BJ (cell line): Measurements from ENCODE around the gene COQ8A. TPM values are rescaled to one million over a fixed set of nuclear protein-coding genes. Genes with fewer than 3 reads are reported as not detected.

Experiments
- CTCF ChIA-PET: fragments of 350-600 bp; formaldehyde crosslinking; extraction: SDS; loops from one replicate; lab custom pipeline; 2021; ENCODE audit warnings: antibody characterized with exemption, inconsistent platforms; lab: Yijun Ruan, JAX
- POLR2A ChIA-PET: fragments of 300-600 bp; sonication (Branson Sonifier 250); formaldehyde crosslinking; extraction: SDS; loops from one replicate; lab custom pipeline; 2021; ENCODE audit warnings: antibody characterized with exemption; lab: Charles Lee
- DNase-seq: peaks from one replicate; pipeline ENCODE4 v3.0.0-alpha.2; 2011; ENCODE audit warnings: low read depth
- H3K27me3 ChIP-seq: 2 replicates; pipeline ENCODE4 v1.6.0; 2011; ENCODE audit warnings: low read length; ENCODE audit not compliant: control insufficient read depth, insufficient read depth
- H3K36me3 ChIP-seq: 2 replicates; pipeline ENCODE4 v1.5.1; 2011; ENCODE audit warnings: low read length; ENCODE audit not compliant: control insufficient read depth, insufficient read depth
- H3K4me3 ChIP-seq: 2 replicates; pipeline ENCODE4 v1.5.1; 2011; ENCODE audit warnings: low read depth, mild to moderate bottlenecking, control low read depth, low read length
- CTCF ChIP-seq: IDR thresholded peaks from 2 replicates; pipeline ENCODE4 v1.5.1; 2011; ENCODE audit warnings: low read depth, mild to moderate bottlenecking, control low read depth, inconsistent platforms, low read length, moderate library complexity; ENCODE audit not compliant: insufficient read depth
- polyA plus RNA-seq: library from polyadenylated mRNA; depleted of rRNA; stranded (reverse); fragments of >200 nt; gene quantifications from 2 replicates; pipeline ENCODE4 v1.2.3, GENCODE V29; 2011

Gene COQ8A
- polyA plus RNA-seq, 1 experiment, result 6.8 TPM

DNA sequence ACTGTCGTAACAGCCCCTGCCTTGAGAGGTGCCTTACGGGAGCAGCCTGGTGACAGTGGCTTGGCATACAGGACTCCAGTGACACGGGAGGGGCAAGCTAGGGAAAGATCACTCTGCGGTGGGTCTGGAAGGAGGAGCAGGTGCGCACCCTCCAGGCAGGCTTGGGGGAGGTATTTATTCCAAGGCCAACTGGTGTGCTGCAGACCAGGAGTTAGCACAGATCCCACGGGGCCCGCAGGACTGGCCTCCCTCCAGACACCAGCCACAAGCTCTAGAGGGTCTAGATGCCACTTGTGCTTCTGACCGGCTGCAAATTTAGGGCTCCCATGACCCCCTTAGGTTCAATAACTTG lies 47.6 kb upstream of the COQ8A start:
- Histone ChIP-seq H3K4me3 (no peak overlapping the region), H3K27me3 (no peaks in the 10 kb centered on the region), H3K36me3 (peaks cover 7% of the 10 kb centered on the region)
- TF ChIP-seq CTCF, result no peak
- DNase-seq, result no peak
- POLR2A ChIA-PET, result no interaction called here
- CTCF ChIA-PET, result no interaction called here

GRCh38 chr1:226893936-226894335 lies 46.2 kb upstream of the COQ8A start:
- Histone ChIP-seq H3K27me3 (no peaks in the 10 kb centered on the region), H3K4me3 (no peak overlapping the region), H3K36me3 (peaks cover 5% of the 10 kb centered on the region)
- CTCF ChIA-PET, result no interaction called here
- no peak for TF ChIP-seq CTCF
- POLR2A ChIA-PET, result no interaction called here
- DNase-seq, result no peak

- H3K4me3 ChIP-seq, result no peak overlapping the region
- POLR2A ChIA-PET, result no interaction called here
Observed at GRCh38 chr1:226894826-226895225, 45.3 kb upstream of the COQ8A start.

DNA sequence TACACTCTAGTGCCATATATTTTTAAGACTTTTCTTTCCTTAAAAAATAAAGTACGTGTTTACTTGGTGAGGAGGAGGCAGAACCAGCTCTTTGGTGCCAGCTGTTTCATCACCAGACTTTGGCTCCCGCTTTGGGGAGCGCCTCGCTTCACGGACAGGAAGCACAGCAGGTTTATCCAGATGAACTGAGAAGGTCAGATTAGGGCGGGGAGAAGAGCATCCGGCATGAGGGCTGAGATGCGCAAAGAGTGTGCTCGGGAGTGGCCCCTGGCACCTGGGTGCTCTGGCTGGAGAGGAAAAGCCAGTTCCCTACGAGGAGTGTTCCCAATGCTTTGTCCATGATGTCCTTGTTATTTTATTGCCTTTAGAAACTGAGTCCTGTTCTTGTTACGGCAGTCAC lies 44.5 kb upstream of the COQ8A start:
- no peaks in the 10 kb centered on the region for H3K27me3 ChIP-seq
- no peak for DNase-seq
- ChIA-PET CTCF (interaction anchor here (1.2 kb wide), 1 partner anchor 543 kb away, joined by 3 read pairs; no protein-coding TSS in a partner anchor), POLR2A (no interaction called here)
- H3K4me3 ChIP-seq, result no peak overlapping the region
- no peak for TF ChIP-seq CTCF
- peaks cover 9% of the 10 kb centered on the region for H3K36me3 ChIP-seq

More at GRCh38 chr1:226894826-226895225, 45.3 kb upstream of the COQ8A start:
- no peak for TF ChIP-seq CTCF
- Histone ChIP-seq H3K27me3 (no peaks in the 10 kb centered on the region), H3K36me3 (peaks cover 7% of the 10 kb centered on the region)
- DNase-seq, result no peak
- CTCF ChIA-PET, result interaction anchor here (0.6 kb wide), 1 partner anchor 121 kb away, joined by 3 read pairs; no protein-coding TSS in a partner anchor

DNA sequence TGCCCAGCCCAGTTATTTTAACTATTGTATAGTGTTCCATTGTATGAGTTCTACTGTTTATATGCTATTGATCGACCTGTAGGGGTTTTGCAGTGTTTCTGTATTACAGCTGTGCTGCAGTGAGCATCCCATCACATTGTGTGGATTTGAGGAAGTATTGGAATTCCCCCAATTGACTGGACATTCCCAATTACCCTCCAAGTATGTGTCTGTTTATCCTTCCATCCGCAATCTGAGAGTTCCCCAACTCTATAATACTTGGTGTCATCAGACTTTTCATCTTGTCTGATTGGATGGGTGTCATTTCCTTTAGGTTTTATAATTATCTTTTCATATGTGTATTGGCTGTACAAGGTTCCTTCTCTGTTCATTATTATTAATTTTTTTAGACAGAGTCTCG lies 41.8 kb upstream of the COQ8A start:
- DNase-seq, result no peak
- H3K27me3 ChIP-seq, result no peaks in the 10 kb centered on the region
- H3K36me3 ChIP-seq, result peaks cover 9% of the 10 kb centered on the region
- ChIA-PET CTCF (interaction anchor here (0.7 kb wide), 1 partner anchor 12 kb away, joined by 3 read pairs; no protein-coding TSS in a partner anchor), POLR2A (no interaction called here)
- TF ChIP-seq CTCF, result no peak
- H3K4me3 ChIP-seq, result no peak overlapping the region
